GM12878 (cell line): ENCODE results near the gene NUTM1. TPM values are rescaled to one million over a fixed set of nuclear protein-coding genes. Genes with fewer than 3 reads are reported as not detected.

ENCODE experiments used
- ATAC-seq: fragments of 200-7000 bp; cut with Tn5 transposase; 3 replicates; pipeline ENCODE4 v1.9.1; 2020; ENCODE audit warnings: mild to moderate bottlenecking, moderate library complexity
- BruUV-seq: library from RNA; stranded (reverse); fragments of 400-500 nt; replicated peaks from 2 replicates; lab custom pipeline; 2021; lab: Mats Ljungman, UMichigan
- CTCF ChIA-PET: fragments of 300-600 bp; sonication (Branson Sonifier 250); formaldehyde crosslinking; extraction: SDS; loops from one replicate; lab custom pipeline; 2021; ENCODE audit warnings: inconsistent platforms; lab: Yijun Ruan, JAX
- POLR2A ChIA-PET: fragments of 350-600 bp; formaldehyde crosslinking; extraction: SDS; loops from one replicate; lab custom pipeline; 2021; ENCODE audit warnings: inconsistent platforms; lab: Charles Lee
- RAD21 ChIA-PET: fragments of 300-600 bp; sonication (Branson Sonifier 250); formaldehyde crosslinking; loops from one replicate; lab custom pipeline; 2023; ENCODE audit warnings: antibody characterized with exemption; ENCODE audit not compliant: unreplicated experiment; lab: Charles Lee
- SMC1A ChIA-PET: fragments of 300-600 bp; sonication (Branson Sonifier 250); formaldehyde crosslinking; loops from one replicate; lab custom pipeline; 2023; ENCODE audit not compliant: unreplicated experiment, uncharacterized antibody; lab: Charles Lee
- DNase-seq: peaks from one replicate; pipeline ENCODE4 v3.0.0-alpha.2; 2011; ENCODE audit warnings: low read depth, low spot score
- FAIRE-seq: peaks from 3 replicates; lab custom pipeline; 2011; peaks lifted over from hg19 to GRCh38; lab: Jason Lieb, UNC
- H2AFZ ChIP-seq: 2 replicates; pipeline ENCODE4 v1.6.0; 2011; ENCODE audit warnings: low read depth, low read length, control low read depth; ENCODE audit not compliant: control insufficient read depth
- H3K27ac ChIP-seq: 2 replicates; pipeline ENCODE4 v1.5.1; 2011; ENCODE audit warnings: control low read depth; ENCODE audit not compliant: control insufficient read depth, insufficient read depth
- H3K27me3 ChIP-seq, 2 experiments: replicated peaks in 1 of 2; 2 replicates each; pipeline versions ENCODE4 v1.6.0 to v1.6.1; 2011; ENCODE audit warnings: low read length in 1 of 2; ENCODE audit not compliant: control insufficient read depth in 2 of 2, insufficient read depth in 2 of 2
- H3K36me3 ChIP-seq, 2 experiments: 2 replicates each; pipeline ENCODE4 v1.5.1; 2011; ENCODE audit warnings: low read length in 1 of 2; ENCODE audit not compliant: control insufficient read depth in 2 of 2, insufficient read depth in 2 of 2
- H3K4me1 ChIP-seq: 2 replicates; pipeline ENCODE4 v1.6.1; 2011; ENCODE audit warnings: mild to moderate bottlenecking, low read length, moderate library complexity, mixed read lengths; ENCODE audit not compliant: control insufficient read depth, insufficient read depth
- H3K4me2 ChIP-seq: 2 replicates; pipeline ENCODE4 v1.6.0; 2011; ENCODE audit warnings: control low read depth; ENCODE audit not compliant: control insufficient read depth, insufficient read depth
- H3K4me3 ChIP-seq: fragments of 200-600 bp; sonication (generic); 2 replicates; pipeline ENCODE4 v1.5.1; 2016
- H3K79me2 ChIP-seq: 2 replicates; pipeline ENCODE4 v1.6.0; 2011; ENCODE audit warnings: low read length; ENCODE audit not compliant: control insufficient read depth, insufficient read depth
- H3K9ac ChIP-seq: 2 replicates; pipeline ENCODE4 v1.8.0; 2011; ENCODE audit warnings: low read length, control low read depth, mixed read lengths; ENCODE audit not compliant: control insufficient read depth, insufficient read depth
- H3K9me3 ChIP-seq: replicated peaks from 3 replicates; pipeline ENCODE4 v1.5.1; 2011; ENCODE audit warnings: mild to moderate bottlenecking, low read length; ENCODE audit not compliant: control insufficient read depth, insufficient read depth
- H4K20me1 ChIP-seq: 2 replicates; pipeline ENCODE4 v1.6.0; 2011; ENCODE audit not compliant: control insufficient read depth, insufficient read depth
- CREM ChIP-seq: IDR thresholded peaks from 2 replicates; pipeline ENCODE4 v1.6.1; 2014; ENCODE audit warnings: antibody characterized with exemption, low read depth
- EGR1 ChIP-seq, 2 experiments: IDR thresholded peaks; 1 replicate in 1 of 2; 2 replicates in 1 of 2; pipeline ENCODE4 v1.6.1; 2011 to 2012; ENCODE audit warnings: low read depth in 2 of 2, low read length in 2 of 2, borderline replicate concordance in 1 of 2, mild to moderate bottlenecking in 1 of 2, moderate library complexity in 1 of 2
- FOXM1 ChIP-seq: IDR thresholded peaks from 2 replicates; pipeline ENCODE4 v1.6.1; 2012; ENCODE audit warnings: low read depth, mild to moderate bottlenecking, inconsistent platforms, low read length, moderate library complexity
- KDM1A ChIP-seq: fragments of 200-600 bp; sonication (generic); IDR thresholded peaks from 2 replicates; pipeline ENCODE4 v1.6.1; 2016; ENCODE audit warnings: borderline replicate concordance
- NKRF ChIP-seq: fragments of 450-650 bp; conservative IDR thresholded peaks from 2 replicates; pipeline ENCODE4 v1.6.1; 2017; ENCODE audit warnings: mild to moderate bottlenecking, moderate library complexity
- POU2F2 ChIP-seq: IDR thresholded peaks from 3 replicates; pipeline ENCODE4 v1.6.1; 2011; ENCODE audit warnings: low read depth, mild to moderate bottlenecking, low read length, borderline replicate concordance
- TAF1 ChIP-seq: IDR thresholded peaks from 2 replicates; pipeline ENCODE4 v1.6.1; 2011; ENCODE audit warnings: mild to moderate bottlenecking, low read depth, low read length, borderline replicate concordance
- ZBED1 ChIP-seq: IDR thresholded peaks from 2 replicates; pipeline ENCODE4 v1.6.1; 2016; ENCODE audit warnings: borderline replicate concordance
- ZBTB11 ChIP-seq: fragments of 450-650 bp; formaldehyde crosslinking; IDR thresholded peaks from 2 replicates; pipeline ENCODE4 v1.5.0; 2022; ENCODE audit warnings: mild to moderate bottlenecking, missing genetic modification characterization
- WGBS: methylation state at CpG from one replicate; pipeline ENCODE4 v1.1.6; 2016; ENCODE audit warnings: low lambda C conversion rate; ENCODE audit not compliant: insufficient replicate concordance, insufficient coverage; ENCODE audit errors: missing lambda C conversion rate; 5-methylcytosine and 5-hydroxymethylcytosine counted together
- in situ Hi-C: fragments of 300-500 bp; cut with MboI; formaldehyde crosslinking; loops from 9 replicates; pipeline ENCODE4 v1.14.3; 2018; ENCODE audit warnings: mixed read lengths
- intact Hi-C: fragments of 100-400 bp; cut with micrococcal nuclease; formaldehyde crosslinking; loops from one replicate; pipeline ENCODE4 v1.14.2; 2022; ENCODE audit not compliant: unreplicated experiment
- polyA plus RNA-seq, 11 experiments: library from polyadenylated mRNA; depleted of rRNA in 4 of 11; unstranded in 6 of 11; stranded (reverse) in 5 of 11; fragments of >200 nt; fragmentation: Nextera tagmentation in 4 of 11; fragmentation: Illumina TruSeq in 1 of 11; extraction: Ambion mirVana in 4 of 11; extraction: Trizol in 1 of 11; gene quantifications; 1 replicate in 1 of 11; 2 replicates in 10 of 11; pipeline versions ENCODE4 v1.2.1 to v1.2.3, GENCODE V29; 2011 to 2016; ENCODE audit warnings: inconsistent platforms in 2 of 11, missing spikeins in 2 of 11, low read depth in 1 of 11
- total RNA-seq, 4 experiments: library from RNA; depleted of rRNA in 3 of 4; stranded (reverse); fragments of >200 nt in 3 of 4; fragmentation: Illumina TruSeq in 1 of 4; extraction: Trizol in 1 of 4; gene quantifications; 2 replicates each; pipeline versions ENCODE4 v1.2.1 to v1.2.3, GENCODE V29; 2013 to 2021
- TF ChIP-seq, protein P1 (sequence below): fragments of 450-650 bp; IDR thresholded peaks from 2 replicates; pipeline ENCODE4 v1.6.1; 2016; ENCODE audit warnings: mild to moderate bottlenecking
- TF ChIP-seq, protein P2 (sequence below): fragments of 450-650 bp; IDR thresholded peaks from 2 replicates; pipeline ENCODE4 v1.6.1; 2016; ENCODE audit warnings: mild to moderate bottlenecking

NUTM1 gene
- total and polyA plus RNA-seq, 10 of the 15 experiments (the other 5 are each of a cell fraction or from before 2014, with no cell fraction given): under 0.01 to 0.05 TPM; not detected in 8

- TF ChIP-seq NKRF: peak; percentile 82
- TF ChIP-seq FOXM1: no peak; the same call in 1 of the 2 replicates
- TF ChIP-seq KDM1A: no peak
Observed at GRCh38 chr15:34367101-34368081, 24.3 kb downstream of the NUTM1 start, which contains the start of gene LPCAT4 (continued).

DNA sequence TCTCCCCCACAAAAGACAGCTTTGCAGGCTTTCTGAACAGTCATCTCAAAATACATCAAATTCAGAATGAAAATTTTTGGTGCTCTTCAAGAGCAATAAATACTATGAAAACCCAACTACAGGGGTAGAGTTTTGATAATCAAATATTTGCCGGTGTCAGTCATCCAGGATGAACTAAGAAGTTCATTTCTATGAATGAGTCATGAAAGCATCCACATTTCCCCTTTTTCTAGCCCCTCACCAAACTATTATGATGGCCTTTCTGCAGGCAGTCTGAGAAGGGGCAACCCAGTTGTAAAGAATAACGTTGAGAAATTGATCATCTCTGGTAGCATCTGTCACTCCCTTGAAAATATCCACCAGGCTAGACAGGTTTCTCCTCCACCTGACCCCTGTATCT is 27.0 kb downstream of the NUTM1 start:
- H3K4me3 ChIP-seq: no peak overlapping the region
- no peak overlapping the region; the same call in 1 of the 2 replicates for H3K4me2 ChIP-seq
- peaks cover 21% of the 10 kb centered on the region for H3K79me2 ChIP-seq
- DNase-seq: no peak
- no peaks in the 10 kb centered on the region for H3K9me3 ChIP-seq
- no peak overlapping the region for H2AFZ ChIP-seq
- CTCF ChIA-PET: no interaction called here
- BruUV-seq: no TSS peak
- in situ Hi-C loops (no loop called here), intact Hi-C loops (no loop called here)
- no peaks in the 10 kb centered on the region for H3K27me3 ChIP-seq
- POLR2A ChIA-PET: no interaction called here
- ATAC-seq: no peak
- WGBS: 0% methylated on average over 2 of the region's 2 CpGs
- H3K4me1 ChIP-seq: peaks cover 28% of the 10 kb centered on the region
- 0 out of 2 replicates have a peak overlapping the region, but pooled peaks have one; percentile 4 for H3K27ac ChIP-seq
- H3K36me3 ChIP-seq: no peaks in the 10 kb centered on the region
- no peak overlapping the region for H3K9ac ChIP-seq
- no peaks in the 10 kb centered on the region for H4K20me1 ChIP-seq
- SMC1A ChIA-PET: interaction anchor here (3.4 kb wide), 1 partner anchor 128 kb away, joined by 22 read pairs; no protein-coding TSS in a partner anchor
- no peak for FAIRE-seq
- RAD21 ChIA-PET: no interaction called here
- no peak for TF ChIP-seq TAF1
- no peak for TF ChIP-seq POU2F2
- TF ChIP-seq, protein P1, sequence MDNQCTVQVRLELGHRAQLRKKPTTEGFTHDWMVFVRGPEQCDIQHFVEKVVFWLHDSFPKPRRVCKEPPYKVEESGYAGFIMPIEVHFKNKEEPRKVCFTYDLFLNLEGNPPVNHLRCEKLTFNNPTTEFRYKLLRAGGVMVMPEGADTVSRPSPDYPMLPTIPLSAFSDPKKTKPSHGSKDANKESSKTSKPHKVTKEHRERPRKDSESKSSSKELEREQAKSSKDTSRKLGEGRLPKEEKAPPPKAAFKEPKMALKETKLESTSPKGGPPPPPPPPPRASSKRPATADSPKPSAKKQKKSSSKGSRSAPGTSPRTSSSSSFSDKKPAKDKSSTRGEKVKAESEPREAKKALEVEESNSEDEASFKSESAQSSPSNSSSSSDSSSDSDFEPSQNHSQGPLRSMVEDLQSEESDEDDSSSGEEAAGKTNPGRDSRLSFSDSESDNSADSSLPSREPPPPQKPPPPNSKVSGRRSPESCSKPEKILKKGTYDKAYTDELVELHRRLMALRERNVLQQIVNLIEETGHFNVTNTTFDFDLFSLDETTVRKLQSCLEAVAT: peak; percentile 60; the same call in 1 of the 2 replicates
- peak; percentile 42; the same call in 1 of the 2 replicates for TF ChIP-seq ZBED1
- TF ChIP-seq EGR1 (IDR thresholded peaks at IDR 0.05; ENCODE audit: borderline replicate concordance in 1 of 2, low read depth in 2 of 2, low read length in 2 of 2): no peak
- peak; percentile 38; the same call in 1 of the 2 replicates for TF ChIP-seq FOXM1
- no peak for TF ChIP-seq CREM
- TF ChIP-seq, protein P2, sequence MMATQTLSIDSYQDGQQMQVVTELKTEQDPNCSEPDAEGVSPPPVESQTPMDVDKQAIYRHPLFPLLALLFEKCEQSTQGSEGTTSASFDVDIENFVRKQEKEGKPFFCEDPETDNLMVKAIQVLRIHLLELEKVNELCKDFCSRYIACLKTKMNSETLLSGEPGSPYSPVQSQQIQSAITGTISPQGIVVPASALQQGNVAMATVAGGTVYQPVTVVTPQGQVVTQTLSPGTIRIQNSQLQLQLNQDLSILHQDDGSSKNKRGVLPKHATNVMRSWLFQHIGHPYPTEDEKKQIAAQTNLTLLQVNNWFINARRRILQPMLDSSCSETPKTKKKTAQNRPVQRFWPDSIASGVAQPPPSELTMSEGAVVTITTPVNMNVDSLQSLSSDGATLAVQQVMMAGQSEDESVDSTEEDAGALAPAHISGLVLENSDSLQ: peak; percentile 84
- TF ChIP-seq ZBTB11: no peak
